GM18873 (cell line): ENCODE measurements around the gene WDFY2.
"Not testable (repeated sequence)": the region's sequence is repeated elsewhere in the genome, so short reads cannot be mapped to it uniquely, and the experiment has no call there.

Experiments
- ATAC-seq: cut with Tn5 transposase; IDR thresholded peaks from one replicate; pipeline ENCODE4 v1.9.1; 2021; ENCODE audit warnings: mild to moderate bottlenecking, moderate library complexity, moderate number of reproducible peaks; ENCODE audit not compliant: unreplicated experiment, low FRiP score

The WDFY2 gene

DNA sequence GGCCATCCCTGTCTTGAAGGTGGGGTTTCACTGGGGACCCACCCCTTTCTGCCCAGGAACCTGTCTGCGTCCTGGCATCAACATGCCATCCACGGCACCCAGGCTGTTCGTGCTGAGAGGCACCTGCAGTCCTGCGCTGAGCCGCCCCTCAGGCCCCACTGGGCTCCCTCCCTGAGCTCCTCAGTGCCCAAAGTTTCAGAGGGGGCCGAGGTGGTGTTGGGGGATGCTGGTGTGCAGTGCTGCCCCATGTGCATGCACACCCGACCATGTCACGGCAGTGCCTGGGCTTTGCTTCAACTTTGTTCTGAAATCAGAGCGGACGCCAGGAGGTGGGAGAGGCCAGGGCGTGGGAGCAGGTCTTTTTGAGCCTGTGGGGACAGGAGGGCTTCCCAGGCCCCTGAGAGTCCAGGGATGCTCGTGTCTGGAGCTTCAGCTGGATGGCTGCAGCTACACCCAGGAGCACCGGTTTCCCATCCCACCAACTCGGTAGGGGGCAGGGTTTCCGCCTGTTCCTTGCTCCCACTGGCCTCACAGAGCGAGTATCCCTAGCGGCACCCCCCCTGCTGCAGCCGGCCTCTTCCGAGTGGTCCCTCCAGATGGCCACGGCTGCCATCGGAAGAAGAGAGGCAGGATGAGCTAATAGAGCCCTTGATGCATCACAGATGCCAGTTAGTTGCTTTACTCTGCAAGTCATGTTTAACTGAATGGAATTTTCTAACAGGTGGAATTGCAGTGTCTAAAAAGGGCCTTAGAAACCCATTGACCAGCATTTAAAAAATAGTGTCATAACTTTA lies 44.0 kb downstream of the WDFY2 start:
- ATAC-seq, result no peak

DNA sequence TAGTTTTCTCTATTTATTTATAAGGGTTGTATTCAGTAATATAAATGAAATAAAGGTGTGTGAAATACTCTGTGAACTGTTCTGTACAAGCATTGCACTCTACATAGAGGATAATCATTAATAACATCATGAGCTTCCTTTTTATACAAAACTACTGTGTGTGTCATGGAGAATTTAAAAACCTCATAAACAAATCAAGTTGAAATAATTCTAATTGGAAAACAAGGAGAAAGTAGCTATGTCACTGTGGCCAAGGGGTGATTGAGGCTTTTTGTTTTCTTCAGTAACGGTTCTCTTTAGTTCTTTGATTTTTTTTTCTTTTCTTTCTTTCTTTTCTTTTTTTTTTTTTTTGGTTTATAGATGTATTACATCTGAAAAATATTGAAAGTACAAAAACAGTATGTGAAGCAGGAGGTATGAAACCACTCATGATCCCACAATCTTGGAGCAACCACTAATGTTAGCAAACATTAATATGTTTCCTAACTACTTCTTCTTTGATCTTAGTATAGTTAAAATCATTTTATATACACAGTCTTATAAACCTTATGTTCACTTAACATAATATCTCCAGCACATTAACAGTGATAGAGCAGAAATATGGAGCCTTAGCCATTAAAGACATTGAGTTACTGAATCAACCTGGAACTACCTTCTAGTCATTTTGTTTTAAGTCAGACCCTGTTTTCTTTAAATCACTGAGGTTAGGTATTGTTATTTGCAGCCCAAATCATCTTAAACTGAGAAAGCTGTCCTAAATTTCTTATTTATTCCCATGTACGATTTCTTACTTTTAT lies 45.4 kb downstream of the WDFY2 start:
- ATAC-seq, result no peak

DNA sequence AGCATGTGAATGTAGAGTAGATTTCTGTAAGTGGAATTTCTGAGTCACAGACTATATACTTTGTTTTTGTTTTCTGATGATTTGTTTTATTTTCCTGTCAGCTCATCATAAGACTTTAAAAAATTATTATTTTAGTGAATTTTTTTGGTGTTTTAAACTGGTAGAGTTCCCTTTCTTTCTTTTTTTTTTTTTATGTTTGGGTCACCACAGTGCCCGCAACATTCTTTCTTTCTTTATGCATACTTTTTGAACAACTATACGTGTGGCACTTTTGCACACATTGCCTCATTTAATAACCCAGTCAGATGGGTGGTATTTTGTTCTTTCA lies 46.0 kb downstream of the WDFY2 start:
- ATAC-seq, result no peak

DNA sequence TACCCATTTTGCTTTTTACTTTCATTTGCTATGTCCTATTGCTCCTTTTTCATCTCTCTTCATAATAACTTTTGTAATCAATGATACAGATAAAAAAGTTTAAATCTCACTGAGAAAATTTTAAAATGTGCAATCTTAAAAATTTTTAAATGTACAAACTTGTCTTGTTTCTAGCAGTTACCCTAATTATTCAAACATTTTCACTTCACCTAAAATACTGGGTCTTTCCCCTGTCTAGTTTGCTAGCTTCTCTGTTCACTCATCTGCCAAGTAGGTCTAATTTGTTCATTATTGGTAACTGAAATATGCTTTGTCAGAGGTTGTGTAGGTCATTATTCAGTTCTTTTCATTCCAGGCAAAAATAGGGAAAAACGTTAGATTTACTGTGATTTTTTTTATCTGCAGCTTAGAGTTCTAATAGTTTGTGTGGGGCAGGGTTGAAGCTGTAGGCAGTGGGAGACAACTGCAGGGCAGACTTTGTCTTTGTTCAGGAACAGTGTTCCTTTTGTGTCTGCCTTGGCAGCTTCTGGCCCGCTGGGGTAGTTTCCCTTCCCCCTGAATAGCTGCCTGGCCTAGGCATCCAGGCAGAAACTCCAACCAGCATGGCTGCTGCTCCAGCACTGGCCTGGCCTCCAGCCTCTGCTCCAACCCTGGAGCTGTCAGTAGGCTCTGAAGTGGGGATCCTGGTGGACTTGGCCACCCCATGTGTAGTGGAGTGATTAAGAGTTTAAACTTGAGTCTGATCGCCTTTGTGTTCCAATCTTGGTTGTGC lies 48.5 kb downstream of the WDFY2 start:
- ATAC-seq, result no peak

DNA sequence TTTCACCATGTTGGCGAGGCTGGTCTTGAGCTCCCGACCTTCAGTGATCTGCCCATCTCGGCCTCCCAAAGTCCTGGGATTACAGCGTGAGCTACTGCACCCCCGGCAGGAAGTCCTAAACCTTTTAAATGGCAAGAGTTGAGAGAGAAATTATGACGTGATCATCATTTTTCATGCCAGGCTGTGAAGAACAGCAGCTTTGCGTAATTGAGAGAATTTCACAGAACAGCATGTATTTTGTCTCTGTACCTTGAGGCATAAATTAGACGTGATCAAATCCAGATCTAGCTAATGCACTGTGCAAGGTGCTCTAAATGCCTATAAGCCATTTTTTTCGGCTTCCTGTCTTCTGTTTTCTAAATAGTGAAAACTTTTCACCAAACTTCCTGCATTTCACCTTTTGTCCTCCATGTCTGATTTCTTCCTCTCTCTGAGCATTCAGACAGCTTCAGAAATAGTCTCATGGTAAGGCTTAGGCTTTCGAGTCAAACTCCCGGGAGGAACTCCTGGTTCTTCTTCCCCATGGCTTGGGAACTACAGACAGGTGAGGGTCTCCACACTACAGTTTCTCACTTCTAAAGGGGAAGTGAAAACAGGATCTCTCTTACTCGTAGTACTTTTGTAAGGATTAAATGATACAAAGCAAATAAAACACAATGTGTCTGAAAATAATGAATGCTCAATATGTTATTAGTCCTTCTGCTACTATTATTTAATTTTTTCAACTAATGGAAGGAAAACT lies 51.0 kb downstream of the WDFY2 start:
- ATAC-seq, result no peak

DNA sequence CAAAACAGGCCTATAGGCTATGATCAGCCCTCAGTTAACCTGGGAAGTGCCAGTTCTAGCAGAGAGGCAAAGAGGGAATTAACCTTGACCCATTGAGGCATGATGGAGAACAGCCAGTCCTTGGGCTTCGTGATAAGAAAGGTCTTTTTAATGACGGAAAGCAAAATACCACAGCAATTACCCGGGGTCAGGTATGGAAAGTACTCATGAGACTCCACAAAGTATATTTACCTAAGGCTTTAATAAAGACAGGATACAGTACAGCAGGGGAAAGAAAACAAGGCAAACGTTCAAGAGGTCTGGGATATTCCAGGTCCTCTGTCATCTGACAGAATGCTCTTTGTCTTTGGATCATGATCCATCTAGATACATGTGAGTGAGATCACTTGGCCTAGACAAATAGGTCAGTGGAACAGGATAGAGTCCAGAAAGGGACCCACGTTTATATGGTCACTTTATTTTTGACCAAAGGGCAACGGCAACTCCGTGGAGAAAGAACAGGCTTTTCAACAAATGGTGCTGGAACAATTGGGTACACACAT lies 52.2 kb downstream of the WDFY2 start:
- no peak for ATAC-seq

DNA sequence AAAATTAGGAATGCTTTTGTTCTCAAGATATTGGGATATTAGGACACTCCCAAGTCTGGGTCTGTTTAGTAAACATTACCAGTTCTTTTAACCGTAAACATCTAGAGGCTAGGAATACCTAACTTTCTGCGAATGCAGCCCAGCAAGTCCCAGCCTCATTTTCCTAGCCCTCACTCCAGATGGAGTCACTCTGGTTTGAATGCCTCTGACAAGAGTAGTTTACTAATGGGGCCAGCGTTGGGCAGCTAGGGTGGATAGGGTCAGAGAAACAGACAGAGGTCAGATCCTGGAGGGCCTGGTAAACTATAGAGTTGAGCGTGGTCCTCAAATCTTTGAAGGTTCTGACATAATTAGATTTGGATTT lies 53.6 kb downstream of the WDFY2 start:
- no peak for ATAC-seq

DNA sequence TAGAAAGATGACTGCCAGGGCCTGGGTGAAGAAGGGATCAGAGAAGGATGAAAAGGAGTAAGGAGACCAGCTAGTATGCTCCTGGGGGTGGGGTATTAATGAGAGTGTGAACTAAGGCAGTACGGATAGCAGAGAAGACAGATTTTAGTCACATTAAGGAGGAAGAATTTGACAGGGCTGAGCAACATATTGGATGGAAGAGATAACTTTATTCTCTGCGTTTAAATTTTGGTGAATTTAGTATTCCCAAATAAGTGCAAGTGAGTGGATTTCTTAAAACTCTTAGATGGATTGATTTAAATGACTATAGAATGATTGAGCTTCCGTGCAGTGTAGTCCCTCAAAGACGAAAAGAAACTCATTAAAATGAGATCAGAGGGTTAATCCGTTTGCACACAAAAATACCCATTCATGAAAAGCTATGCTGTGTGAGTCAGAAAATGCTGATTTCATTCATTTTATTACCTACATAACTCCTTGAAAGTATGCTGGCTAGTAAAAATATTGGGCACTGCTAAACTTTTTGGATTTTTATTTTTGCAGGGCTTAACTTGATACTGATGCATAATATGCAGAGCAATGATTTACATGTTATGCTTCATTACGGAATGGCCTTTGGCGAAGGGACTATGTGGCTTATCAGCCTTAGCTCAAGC lies 54.1 kb downstream of the WDFY2 start:
- ATAC-seq, result no peak

DNA sequence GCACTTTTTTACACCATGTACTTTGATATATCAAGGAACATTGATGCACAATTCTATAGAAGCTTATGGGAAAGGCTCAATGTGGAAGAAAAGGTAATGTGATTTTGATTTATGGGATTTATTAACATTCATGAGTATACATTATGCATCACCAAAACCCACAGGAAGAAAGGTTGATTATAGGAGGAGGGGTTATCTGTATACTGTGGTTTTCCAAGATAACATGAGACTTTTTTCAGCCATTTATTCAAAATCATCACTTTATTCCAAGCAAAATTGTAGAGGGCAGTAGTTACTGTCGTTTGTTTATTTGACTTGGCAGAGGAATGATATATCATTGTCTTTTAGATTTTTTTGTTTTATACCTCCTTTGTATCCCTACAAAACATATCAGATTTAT lies 54.9 kb downstream of the WDFY2 start:
- no peak for ATAC-seq

DNA sequence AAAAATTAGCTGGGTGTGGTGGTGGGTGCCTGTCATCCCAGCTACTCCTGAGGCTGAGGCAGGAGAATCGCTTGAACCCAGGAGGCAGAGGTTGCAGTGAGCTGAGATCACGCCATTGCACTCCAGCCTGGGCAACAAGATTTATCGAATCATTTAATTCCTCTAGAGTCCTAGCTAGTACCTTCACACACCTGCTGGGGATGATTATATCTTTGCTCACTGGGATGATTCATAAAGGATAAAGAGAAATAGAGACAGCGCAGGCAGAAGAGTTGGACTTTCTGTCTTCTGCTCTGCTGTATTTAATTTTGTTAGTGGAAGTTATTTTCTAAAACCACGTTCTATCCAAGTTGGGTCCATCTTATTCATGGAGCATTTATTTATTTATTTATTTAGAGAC lies 56.4 kb downstream of the WDFY2 start:
- not testable (repeated sequence) for ATAC-seq

DNA sequence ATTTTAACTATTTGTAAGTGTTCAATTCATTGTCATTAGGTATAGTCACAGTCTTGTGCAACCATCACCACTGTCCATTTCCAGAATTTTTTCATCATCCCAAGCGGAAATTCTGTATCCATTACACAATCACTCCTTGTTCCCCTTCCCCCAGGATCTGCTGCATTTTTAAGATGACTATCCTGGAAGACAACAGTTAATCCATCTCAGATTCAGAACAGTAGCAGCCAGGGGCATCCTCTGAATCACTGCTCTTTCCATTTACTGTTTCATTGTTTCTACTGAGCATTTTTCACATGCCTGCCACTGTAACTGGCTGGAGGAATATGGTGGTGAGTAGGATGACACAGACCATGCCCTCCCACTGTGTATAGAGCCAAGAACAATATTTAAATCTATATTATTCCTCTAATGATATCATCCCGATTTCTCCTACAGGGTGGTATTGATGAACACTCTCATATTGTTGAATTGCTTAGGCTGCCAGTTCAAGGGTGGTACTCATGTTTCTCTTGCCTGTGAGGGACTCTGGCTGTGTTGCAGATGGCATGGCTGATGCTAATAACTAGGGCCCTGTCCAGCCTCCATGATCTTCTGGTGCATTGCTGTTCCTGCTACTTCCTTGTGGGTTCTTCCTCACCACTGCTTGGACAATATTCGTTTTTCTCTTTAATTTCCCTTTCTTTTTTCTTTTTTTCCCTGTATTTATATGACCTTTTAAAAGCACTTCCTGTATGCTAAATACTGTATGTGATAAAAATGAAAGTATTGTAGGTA lies 59.0 kb downstream of the WDFY2 start:
- no peak for ATAC-seq

DNA sequence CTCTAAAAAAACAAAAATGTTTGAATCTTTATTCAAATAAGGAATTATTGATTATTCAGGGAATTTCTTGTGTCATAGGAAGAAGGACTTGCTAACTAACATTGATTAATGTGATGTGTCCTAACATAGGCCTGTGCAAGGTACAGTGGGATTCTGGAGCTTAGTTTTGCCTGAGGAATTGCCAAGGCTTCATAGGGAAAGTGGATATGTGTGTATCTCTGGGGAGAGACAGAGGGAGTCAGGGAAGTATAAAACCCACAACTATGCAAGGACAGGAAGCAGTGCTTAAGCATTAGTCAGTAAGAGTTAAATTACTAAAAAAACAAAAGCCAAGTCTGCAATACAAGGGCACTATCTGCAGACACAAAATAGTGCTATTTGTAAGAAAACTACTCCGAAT lies 59.6 kb downstream of the WDFY2 start:
- no peak for ATAC-seq

DNA sequence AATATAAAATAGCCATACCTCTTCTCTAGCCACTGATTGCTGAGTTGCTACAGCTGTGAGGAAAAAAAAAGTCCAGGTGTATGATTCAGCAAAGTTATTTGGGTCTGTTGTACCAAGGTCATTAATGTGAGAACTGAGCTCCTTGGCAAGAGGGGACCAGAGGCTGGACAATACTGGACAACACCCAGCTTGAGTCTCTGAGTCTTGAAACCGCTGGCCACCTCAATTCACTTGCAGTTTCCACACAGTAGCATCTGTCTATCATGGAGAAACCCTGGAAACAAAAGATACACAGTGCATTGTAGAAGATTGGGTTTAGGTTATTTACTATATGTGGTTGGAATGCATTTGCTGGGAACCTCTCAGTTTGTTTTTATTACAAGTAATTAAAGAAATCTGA lies 60.4 kb downstream of the WDFY2 start:
- no peak for ATAC-seq

DNA sequence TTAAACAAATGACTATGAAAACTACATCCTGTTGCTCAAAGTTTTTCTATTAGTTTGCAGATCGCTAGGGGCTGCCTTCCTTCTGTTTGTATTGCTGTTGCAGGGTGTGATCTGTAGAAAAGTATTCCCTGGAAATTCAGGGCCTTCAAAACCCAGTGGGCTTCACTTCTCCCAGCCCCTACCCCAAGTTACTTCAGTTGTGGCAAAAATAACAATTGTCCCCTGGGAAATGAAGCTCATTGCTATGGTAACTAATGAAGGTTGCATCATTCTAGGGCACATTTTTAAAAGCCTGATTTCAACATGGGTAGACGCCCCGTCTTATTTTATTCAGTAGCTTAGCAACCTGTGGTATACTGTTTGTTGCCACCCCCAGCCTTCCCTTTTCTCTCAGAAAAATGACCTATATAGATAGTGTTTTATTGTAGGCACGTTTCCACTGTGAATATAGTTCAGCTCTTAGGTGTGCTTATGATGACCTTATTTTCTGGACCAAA lies 60.9 kb downstream of the WDFY2 start:
- ATAC-seq, result no peak

DNA sequence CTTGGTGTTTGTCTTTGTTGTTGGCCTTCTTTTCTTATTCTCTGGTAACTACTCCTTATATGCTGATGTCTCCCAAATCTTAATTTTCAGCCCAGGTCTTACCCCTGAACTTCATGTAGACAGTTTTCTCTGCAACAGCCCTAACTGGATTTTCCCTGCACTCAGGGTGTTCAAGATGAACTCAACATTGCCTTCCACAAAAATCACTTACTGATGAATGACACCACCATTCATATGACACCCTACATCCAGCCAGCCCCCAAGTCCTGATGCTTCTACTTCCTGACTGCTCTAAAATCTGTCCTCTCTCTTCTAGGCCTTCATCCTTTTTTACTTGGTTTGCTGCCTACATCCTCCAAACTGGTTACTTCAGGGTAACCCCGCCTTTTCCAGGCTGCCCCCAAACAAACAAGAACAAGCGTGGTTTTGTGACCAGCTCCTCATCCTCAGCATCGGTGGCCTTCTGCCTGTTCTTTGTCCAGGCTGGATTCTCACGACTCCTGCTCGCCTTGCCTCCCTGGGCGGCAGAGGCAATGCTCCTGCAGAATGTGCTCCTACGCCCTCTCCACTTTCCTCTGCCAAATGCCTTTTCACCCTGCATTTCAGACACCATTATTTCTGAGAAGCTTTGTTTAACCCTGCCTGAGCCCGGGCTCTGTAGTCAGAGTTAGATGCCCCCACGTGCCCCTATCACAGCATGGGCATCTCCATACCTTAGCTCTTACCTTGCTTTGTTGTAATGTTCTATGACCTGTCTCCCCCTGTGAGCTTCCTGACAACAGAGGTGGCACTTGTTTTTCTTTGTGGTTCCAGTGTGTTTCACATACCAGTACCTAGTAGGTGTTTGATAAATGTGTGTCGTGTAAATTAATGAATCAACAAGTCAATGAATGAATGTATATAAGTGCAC lies 61.8 kb downstream of the WDFY2 start:
- ATAC-seq, result no peak

DNA sequence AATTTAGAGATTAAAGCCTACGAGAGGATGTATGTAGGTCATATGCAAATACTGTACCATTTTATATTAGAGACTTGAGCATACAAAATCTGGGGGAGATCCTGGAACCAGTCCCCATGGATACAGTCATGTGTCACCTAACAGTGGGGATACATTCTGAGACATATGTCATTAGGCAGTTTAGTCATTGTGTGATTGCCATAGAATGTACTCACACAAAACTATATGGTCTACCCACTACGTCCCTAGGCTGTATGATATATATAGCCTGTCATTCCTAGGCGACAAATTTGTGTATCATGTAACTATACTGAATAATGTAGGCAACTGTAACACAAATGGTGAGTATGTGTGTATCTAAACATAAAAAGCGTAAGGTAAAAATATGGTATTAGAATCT lies 62.8 kb downstream of the WDFY2 start:
- ATAC-seq, result no peak

DNA sequence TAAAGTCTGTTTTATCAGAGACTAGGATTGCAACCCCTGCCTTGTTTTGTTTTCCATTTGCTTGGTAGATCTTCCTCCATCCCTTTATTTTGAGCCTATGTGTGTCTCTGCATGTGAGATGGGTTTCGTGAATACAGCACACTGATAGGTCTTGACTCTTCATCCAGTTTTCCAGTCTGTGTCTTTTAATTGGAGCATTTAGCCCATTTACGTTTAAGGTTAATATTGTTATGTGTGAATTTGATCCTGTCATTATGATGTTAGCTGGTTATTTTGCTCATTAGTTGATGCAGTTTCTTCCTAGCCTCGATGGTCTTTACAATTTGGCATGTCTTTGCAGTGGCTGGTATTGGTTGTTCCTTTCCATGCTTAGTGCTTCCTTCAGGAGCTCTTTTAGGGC lies 67.9 kb downstream of the WDFY2 start:
- not testable (repeated sequence) for ATAC-seq
